A549 (cell line): ENCODE results near the gene FMO3.

Experiments used
- BHLHE40 ChIP-seq: IDR thresholded peaks from 2 replicates; pipeline ENCODE4 v1.6.1; 2012; ENCODE audit warnings: low read depth, low read length, inconsistent platforms
- CBX2 ChIP-seq: fragments of 200-600 bp; sonication (generic); IDR thresholded peaks from 2 replicates; pipeline ENCODE4 v1.6.1; 2016; ENCODE audit warnings: low read depth, mild to moderate bottlenecking, borderline replicate concordance
- CEBPB ChIP-seq, 2 experiments: fragments of >200 bp in 1 of 2; sonication (Bioruptor Twin) in 1 of 2; formaldehyde crosslinking in 1 of 2; IDR thresholded peaks; 2 replicates each; pipeline ENCODE4 v1.6.1; 2012 to 2016
- CHD2 ChIP-seq: fragments of 150-350 bp; IDR thresholded peaks from 2 replicates; pipeline ENCODE4 v1.6.1; 2014; ENCODE audit warnings: low read length; ENCODE audit not compliant: partially characterized antibody
- EP300 ChIP-seq, 2 experiments: fragments of >200 bp; sonication (Bioruptor Twin); formaldehyde crosslinking; IDR thresholded peaks; 2 replicates in 1 of 2; 3 replicates in 1 of 2; pipeline ENCODE4 v1.6.1; 2016 to 2017
- ESRRA ChIP-seq: fragments of 150-350 bp; IDR thresholded peaks from 2 replicates; pipeline ENCODE4 v1.6.1; 2014; ENCODE audit warnings: mild to moderate bottlenecking, low read length, borderline replicate concordance
- JUNB ChIP-seq: fragments of >200 bp; sonication (Bioruptor Twin); formaldehyde crosslinking; IDR thresholded peaks from 2 replicates; pipeline ENCODE4 v1.6.1; 2016
- POLR2A ChIP-seq: IDR thresholded peaks from 2 replicates; pipeline ENCODE4 v1.6.1; 2012; ENCODE audit warnings: mild to moderate bottlenecking, low read length
- RAD21 ChIP-seq, 2 experiments: fragments of >200 bp in 1 of 2; sonication (Bioruptor Twin) in 1 of 2; formaldehyde crosslinking in 1 of 2; IDR thresholded peaks in 1 of 2; conservative IDR thresholded peaks in 1 of 2; 2 replicates in 1 of 2; 3 replicates in 1 of 2; pipeline ENCODE4 v1.6.1; 2012 to 2018; ENCODE audit warnings: inconsistent platforms in 1 of 2
- TF ChIP-seq, protein P1 (sequence below): fragments of >200 bp; sonication (Bioruptor Twin); formaldehyde crosslinking; IDR thresholded peaks from 3 replicates; pipeline ENCODE4 v1.5.1; 2016
- TF ChIP-seq, protein P2 (sequence below): fragments of 200-600 bp; sonication (generic); IDR thresholded peaks from 2 replicates; pipeline ENCODE4 v1.6.1; 2016; ENCODE audit warnings: antibody characterized with exemption, mild to moderate bottlenecking, moderate library complexity
- TF ChIP-seq, protein P3 (sequence below): fragments of >200 bp; sonication (Bioruptor Twin); formaldehyde crosslinking; IDR thresholded peaks from 3 replicates; pipeline ENCODE4 v1.6.1; 2016

DNA sequence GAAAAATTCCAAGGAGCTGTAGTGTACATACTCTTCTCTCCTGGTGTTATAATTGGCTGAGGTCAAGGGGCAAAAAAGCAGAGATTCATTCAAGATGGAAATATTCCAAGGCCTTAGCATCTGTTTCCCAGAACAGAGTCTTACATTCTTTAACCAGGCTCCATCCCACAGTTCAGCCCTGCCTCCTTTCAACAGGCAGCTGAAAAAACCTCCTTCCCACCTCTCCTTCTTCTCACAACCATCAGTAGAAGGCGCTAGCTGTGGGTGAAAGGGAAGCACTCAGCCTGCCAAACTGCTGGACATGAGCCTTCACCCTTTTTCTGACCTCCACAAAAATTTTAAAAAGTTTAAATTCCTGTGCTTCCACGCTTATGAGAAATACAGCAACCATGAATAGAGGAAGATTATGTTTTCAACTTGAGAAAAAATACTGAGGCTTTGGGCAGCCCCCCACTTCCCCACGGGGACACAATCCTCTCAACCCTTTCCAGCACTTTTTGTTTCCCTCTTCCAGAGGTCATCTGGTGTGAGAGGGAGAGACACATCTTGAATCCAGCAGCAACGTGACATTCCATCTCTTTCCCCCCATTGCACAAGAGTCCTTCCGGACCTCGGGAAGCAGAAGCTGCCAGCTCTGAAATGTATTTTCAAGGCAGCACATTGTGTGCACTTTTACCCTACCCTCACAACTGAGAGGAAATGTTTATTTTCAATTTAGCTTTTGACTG, 51.1 kb downstream of the FMO3 start:
- TF ChIP-seq, protein P1, sequence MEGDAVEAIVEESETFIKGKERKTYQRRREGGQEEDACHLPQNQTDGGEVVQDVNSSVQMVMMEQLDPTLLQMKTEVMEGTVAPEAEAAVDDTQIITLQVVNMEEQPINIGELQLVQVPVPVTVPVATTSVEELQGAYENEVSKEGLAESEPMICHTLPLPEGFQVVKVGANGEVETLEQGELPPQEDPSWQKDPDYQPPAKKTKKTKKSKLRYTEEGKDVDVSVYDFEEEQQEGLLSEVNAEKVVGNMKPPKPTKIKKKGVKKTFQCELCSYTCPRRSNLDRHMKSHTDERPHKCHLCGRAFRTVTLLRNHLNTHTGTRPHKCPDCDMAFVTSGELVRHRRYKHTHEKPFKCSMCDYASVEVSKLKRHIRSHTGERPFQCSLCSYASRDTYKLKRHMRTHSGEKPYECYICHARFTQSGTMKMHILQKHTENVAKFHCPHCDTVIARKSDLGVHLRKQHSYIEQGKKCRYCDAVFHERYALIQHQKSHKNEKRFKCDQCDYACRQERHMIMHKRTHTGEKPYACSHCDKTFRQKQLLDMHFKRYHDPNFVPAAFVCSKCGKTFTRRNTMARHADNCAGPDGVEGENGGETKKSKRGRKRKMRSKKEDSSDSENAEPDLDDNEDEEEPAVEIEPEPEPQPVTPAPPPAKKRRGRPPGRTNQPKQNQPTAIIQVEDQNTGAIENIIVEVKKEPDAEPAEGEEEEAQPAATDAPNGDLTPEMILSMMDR, result no peak
- TF ChIP-seq EP300 (IDR thresholded peaks at IDR 0.05), result no peak
- TF ChIP-seq CBX2, result no peak
- TF ChIP-seq RAD21 (conservative IDR thresholded peaks at IDR 0.05 in 1 of 2, IDR thresholded peaks at IDR 0.05 in 1 of 2), result no peak
- TF ChIP-seq, protein P2, sequence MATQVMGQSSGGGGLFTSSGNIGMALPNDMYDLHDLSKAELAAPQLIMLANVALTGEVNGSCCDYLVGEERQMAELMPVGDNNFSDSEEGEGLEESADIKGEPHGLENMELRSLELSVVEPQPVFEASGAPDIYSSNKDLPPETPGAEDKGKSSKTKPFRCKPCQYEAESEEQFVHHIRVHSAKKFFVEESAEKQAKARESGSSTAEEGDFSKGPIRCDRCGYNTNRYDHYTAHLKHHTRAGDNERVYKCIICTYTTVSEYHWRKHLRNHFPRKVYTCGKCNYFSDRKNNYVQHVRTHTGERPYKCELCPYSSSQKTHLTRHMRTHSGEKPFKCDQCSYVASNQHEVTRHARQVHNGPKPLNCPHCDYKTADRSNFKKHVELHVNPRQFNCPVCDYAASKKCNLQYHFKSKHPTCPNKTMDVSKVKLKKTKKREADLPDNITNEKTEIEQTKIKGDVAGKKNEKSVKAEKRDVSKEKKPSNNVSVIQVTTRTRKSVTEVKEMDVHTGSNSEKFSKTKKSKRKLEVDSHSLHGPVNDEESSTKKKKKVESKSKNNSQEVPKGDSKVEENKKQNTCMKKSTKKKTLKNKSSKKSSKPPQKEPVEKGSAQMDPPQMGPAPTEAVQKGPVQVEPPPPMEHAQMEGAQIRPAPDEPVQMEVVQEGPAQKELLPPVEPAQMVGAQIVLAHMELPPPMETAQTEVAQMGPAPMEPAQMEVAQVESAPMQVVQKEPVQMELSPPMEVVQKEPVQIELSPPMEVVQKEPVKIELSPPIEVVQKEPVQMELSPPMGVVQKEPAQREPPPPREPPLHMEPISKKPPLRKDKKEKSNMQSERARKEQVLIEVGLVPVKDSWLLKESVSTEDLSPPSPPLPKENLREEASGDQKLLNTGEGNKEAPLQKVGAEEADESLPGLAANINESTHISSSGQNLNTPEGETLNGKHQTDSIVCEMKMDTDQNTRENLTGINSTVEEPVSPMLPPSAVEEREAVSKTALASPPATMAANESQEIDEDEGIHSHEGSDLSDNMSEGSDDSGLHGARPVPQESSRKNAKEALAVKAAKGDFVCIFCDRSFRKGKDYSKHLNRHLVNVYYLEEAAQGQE, result no peak
- TF ChIP-seq ESRRA, result no peak
- no peak for TF ChIP-seq CEBPB (IDR thresholded peaks at IDR 0.05)
- TF ChIP-seq, protein P3, sequence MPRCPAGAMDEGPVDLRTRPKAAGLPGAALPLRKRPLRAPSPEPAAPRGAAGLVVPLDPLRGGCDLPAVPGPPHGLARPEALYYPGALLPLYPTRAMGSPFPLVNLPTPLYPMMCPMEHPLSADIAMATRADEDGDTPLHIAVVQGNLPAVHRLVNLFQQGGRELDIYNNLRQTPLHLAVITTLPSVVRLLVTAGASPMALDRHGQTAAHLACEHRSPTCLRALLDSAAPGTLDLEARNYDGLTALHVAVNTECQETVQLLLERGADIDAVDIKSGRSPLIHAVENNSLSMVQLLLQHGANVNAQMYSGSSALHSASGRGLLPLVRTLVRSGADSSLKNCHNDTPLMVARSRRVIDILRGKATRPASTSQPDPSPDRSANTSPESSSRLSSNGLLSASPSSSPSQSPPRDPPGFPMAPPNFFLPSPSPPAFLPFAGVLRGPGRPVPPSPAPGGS, result no peak
- TF ChIP-seq JUNB, result no peak
- TF ChIP-seq POLR2A, result no peak
- no peak for TF ChIP-seq BHLHE40
- TF ChIP-seq CHD2, result no peak
